SU-DHL-6 (cell line): ENCODE measurements around the gene VPS13A.
"Not testable (repeated sequence)": the region's sequence is repeated elsewhere in the genome, so short reads cannot be mapped to it uniquely, and the experiment has no call there.

Experiments used
- H2AFZ ChIP-seq: fragments of 200-600 bp; sonication (generic); 2 replicates; pipeline ENCODE4 v1.6.1; 2014; ENCODE audit warnings: low read depth, mild to moderate bottlenecking, moderate library complexity, mixed read lengths, antibody characterized with exemption, low read length; ENCODE audit not compliant: severe bottlenecking
- H3F3A ChIP-seq: fragments of 200-600 bp; shearing (Covaris generic); 2 replicates; pipeline ENCODE4 v1.6.0; 2016; ENCODE audit warnings: antibody characterized with exemption, mild to moderate bottlenecking; ENCODE audit not compliant: insufficient read depth
- H3K27ac ChIP-seq: fragments of 200-600 bp; sonication (generic); 2 replicates; pipeline ENCODE4 v1.5.1; 2016; ENCODE audit warnings: low read depth, mild to moderate bottlenecking, low read length, moderate library complexity, mixed read lengths
- H3K27me3 ChIP-seq: fragments of 200-600 bp; sonication (generic), shearing (Covaris generic); 2 replicates; pipeline ENCODE4 v1.6.0; 2014; ENCODE audit warnings: mild to moderate bottlenecking, low read length
- H3K36me3 ChIP-seq: fragments of 200-600 bp; sonication (generic); 2 replicates; pipeline ENCODE4 v1.6.1; 2014; ENCODE audit warnings: mild to moderate bottlenecking, low read length, mixed read lengths
- H3K4me2 ChIP-seq: fragments of 300-600, 200-600 bp; shearing (Covaris generic), sonication (generic); 2 replicates; pipeline ENCODE4 v1.6.0; 2014; ENCODE audit warnings: low read length, low read depth, mild to moderate bottlenecking; ENCODE audit not compliant: poor library complexity, severe bottlenecking
- H3K4me3 ChIP-seq: fragments of 200-600 bp; sonication (generic); 2 replicates; pipeline ENCODE4 v1.5.1; 2014; ENCODE audit warnings: antibody characterized with exemption, low read length, mild to moderate bottlenecking, mixed read lengths; ENCODE audit not compliant: insufficient read depth, poor library complexity, severe bottlenecking
- H3K79me2 ChIP-seq: fragments of 200-600 bp; sonication (generic); 2 replicates; pipeline ENCODE4 v1.6.1; 2014; ENCODE audit warnings: mild to moderate bottlenecking, low read length, moderate library complexity; ENCODE audit not compliant: insufficient read depth
- H3K9ac ChIP-seq: fragments of 200-600 bp; sonication (generic); 2 replicates; pipeline ENCODE4 v1.7.0; 2014; ENCODE audit warnings: mild to moderate bottlenecking, low read length
- H3K9me2 ChIP-seq: fragments of 200-600 bp; sonication (generic); replicated peaks from 2 replicates; pipeline ENCODE4 v1.6.1; 2014; ENCODE audit warnings: low read length; ENCODE audit not compliant: insufficient read depth
- H3K9me3 ChIP-seq: fragments of 200-600 bp; sonication (generic); 2 replicates; pipeline ENCODE4 v1.6.1; 2014; ENCODE audit warnings: low read length, mixed read lengths; ENCODE audit not compliant: insufficient read depth
- H4K20me1 ChIP-seq: fragments of 200-600 bp; sonication (generic); 2 replicates; pipeline ENCODE4 v1.6.1; 2014; ENCODE audit warnings: low read depth, mild to moderate bottlenecking, antibody characterized with exemption, low read length, moderate library complexity, mixed read lengths
- EZH2phosphoT487 ChIP-seq: fragments of 200-600 bp; sonication (generic), shearing (Covaris generic); conservative IDR thresholded peaks from 2 replicates; pipeline ENCODE4 v1.6.1; 2018; ENCODE audit warnings: mild to moderate bottlenecking, antibody characterized with exemption, low read length, moderate library complexity, mixed read lengths
- TF ChIP-seq, protein P1 (sequence below): fragments of 200-600 bp; sonication (generic); IDR thresholded peaks from one replicate; pipeline ENCODE4 v1.5.1; 2017; ENCODE audit warnings: antibody characterized with exemption, mild to moderate bottlenecking, low read length, moderate library complexity; ENCODE audit not compliant: insufficient read depth, poor library complexity, severe bottlenecking

The VPS13A gene

DNA sequence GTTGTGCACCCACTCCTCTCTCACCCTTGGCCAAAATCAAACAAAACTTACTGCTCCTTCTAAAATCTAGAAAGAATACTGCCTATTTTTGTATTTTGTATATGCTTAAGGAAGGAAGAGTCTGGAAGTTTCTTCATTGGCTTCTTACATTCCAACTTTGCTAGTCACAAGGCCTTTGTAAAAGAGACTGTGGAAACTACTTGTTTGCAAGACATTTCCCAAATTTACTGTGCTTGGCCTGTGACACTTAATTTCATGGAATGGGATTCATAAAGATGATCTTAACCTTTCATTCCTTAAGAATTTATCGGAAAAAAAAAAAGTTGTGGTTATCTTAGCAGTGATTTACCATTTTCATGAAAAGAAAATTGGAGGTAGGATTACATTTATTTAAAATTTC is 208.9 kb downstream of the VPS13A start:
- peaks cover 12% of the 10 kb centered on the region; the same call in 1 of the 2 replicates for H3K36me3 ChIP-seq
- no peaks in the 10 kb centered on the region for H3F3A ChIP-seq
- 0 out of 2 replicates have a peak, but pooled peaks cover 3% of the 10 kb centered on the region for H4K20me1 ChIP-seq
- no peak overlapping the region for H2AFZ ChIP-seq
- no peak for TF ChIP-seq EZH2phosphoT487
- TF ChIP-seq, protein P1, sequence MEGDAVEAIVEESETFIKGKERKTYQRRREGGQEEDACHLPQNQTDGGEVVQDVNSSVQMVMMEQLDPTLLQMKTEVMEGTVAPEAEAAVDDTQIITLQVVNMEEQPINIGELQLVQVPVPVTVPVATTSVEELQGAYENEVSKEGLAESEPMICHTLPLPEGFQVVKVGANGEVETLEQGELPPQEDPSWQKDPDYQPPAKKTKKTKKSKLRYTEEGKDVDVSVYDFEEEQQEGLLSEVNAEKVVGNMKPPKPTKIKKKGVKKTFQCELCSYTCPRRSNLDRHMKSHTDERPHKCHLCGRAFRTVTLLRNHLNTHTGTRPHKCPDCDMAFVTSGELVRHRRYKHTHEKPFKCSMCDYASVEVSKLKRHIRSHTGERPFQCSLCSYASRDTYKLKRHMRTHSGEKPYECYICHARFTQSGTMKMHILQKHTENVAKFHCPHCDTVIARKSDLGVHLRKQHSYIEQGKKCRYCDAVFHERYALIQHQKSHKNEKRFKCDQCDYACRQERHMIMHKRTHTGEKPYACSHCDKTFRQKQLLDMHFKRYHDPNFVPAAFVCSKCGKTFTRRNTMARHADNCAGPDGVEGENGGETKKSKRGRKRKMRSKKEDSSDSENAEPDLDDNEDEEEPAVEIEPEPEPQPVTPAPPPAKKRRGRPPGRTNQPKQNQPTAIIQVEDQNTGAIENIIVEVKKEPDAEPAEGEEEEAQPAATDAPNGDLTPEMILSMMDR, result no peak
- H3K27ac ChIP-seq, result no peak overlapping the region
- H3K9me2 ChIP-seq, result no peaks in the 10 kb centered on the region
- H3K4me3 ChIP-seq, result no peak overlapping the region
- H3K9me3 ChIP-seq, result no peaks in the 10 kb centered on the region
- H3K27me3 ChIP-seq, result no peaks in the 10 kb centered on the region
- H3K79me2 ChIP-seq, result no peaks in the 10 kb centered on the region
- H3K9ac ChIP-seq, result no peak overlapping the region
- no peak overlapping the region for H3K4me2 ChIP-seq

- Histone ChIP-seq H3K4me3 (no peak overlapping the region), H3F3A (0 out of 2 replicates have a peak, but pooled peaks cover 5% of the 10 kb centered on the region), H3K36me3 (no peaks in the 10 kb centered on the region), H4K20me1 (no peaks in the 10 kb centered on the region), H3K9ac (no peak overlapping the region), H3K27me3 (no peaks in the 10 kb centered on the region), H3K9me2 (no peaks in the 10 kb centered on the region), H2AFZ (no peak overlapping the region), H3K79me2 (no peaks in the 10 kb centered on the region), H3K9me3 (no peaks in the 10 kb centered on the region), H3K4me2 (no peak overlapping the region), H3K27ac (no peak overlapping the region)
- no peak for TF ChIP-seq EZH2phosphoT487
- TF ChIP-seq, protein P1, result no peak
Measured at GRCh38 chr9:77391834-77392233, 214.5 kb downstream of the VPS13A start.

DNA sequence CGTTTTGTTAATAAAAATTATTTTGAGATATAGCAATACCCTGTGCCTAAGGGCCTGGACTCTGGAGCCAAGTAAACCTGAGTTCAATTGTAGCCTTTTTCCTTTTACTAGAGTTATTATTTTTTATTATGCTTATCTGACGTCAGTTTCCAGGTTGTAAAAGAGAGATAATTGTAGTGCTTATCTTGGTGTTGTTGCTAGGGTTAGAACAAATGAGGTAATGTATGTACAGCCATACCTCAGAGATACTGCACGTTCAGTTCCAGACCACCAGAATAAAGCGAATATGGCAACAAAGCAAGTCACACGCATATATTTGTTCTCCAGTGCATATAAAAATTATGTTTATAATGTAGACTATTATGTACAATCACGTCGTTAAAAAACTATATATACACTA is 215.0 kb downstream of the VPS13A start:
- H3K4me2 ChIP-seq, result no peak overlapping the region
- no peaks in the 10 kb centered on the region for H3K9me3 ChIP-seq
- H3K27me3 ChIP-seq, result no peaks in the 10 kb centered on the region
- H3K36me3 ChIP-seq, result no peaks in the 10 kb centered on the region
- no peak overlapping the region for H3K27ac ChIP-seq
- TF ChIP-seq EZH2phosphoT487, result no peak
- TF ChIP-seq, protein P1, result no peak
- H2AFZ ChIP-seq, result no peak overlapping the region
- H3K79me2 ChIP-seq, result no peaks in the 10 kb centered on the region
- H4K20me1 ChIP-seq, result no peaks in the 10 kb centered on the region
- no peak overlapping the region for H3K4me3 ChIP-seq
- no peak overlapping the region for H3K9ac ChIP-seq
- 0 out of 2 replicates have a peak, but pooled peaks cover 5% of the 10 kb centered on the region for H3F3A ChIP-seq
- H3K9me2 ChIP-seq, result no peaks in the 10 kb centered on the region

GRCh38 chr9:77398581-77398980 is 221.2 kb downstream of the VPS13A start:
- H3K27ac ChIP-seq, H3K9me2 ChIP-seq, H3K4me3 ChIP-seq, H3K79me2 ChIP-seq, H4K20me1 ChIP-seq, H2AFZ ChIP-seq, H3K9ac ChIP-seq, H3F3A ChIP-seq, H3K36me3 ChIP-seq, H3K4me2 ChIP-seq, H3K27me3 ChIP-seq, H3K9me3 ChIP-seq: not testable (repeated sequence)
